Measurements from ENCODE around the gene TTBK2.
"Not testable (repeated sequence)": the region's sequence is repeated elsewhere in the genome, so short reads cannot be mapped to it uniquely, and the experiment has no call there.

TTBK2 gene

GRCh38 chr15:42903388-42904324, 16.9 kb downstream of the TTBK2 start:
- no peak for DNase-seq

GRCh38 chr15:42893911-42894310, 26.7 kb downstream of the TTBK2 start:
- DNase-seq: not testable (repeated sequence)

- no peak for DNase-seq
These were observed 29.0 kb downstream of the TTBK2 start for GRCh38 chr15:42891569-42891968.

GRCh38 chr15:42890161-42890913, 30.2 kb downstream of the TTBK2 start:
- DNase-seq: no peak

GRCh38 chr15:42887384-42887783, 33.2 kb downstream of the TTBK2 start:
- not testable (repeated sequence) for DNase-seq

- no peak for DNase-seq
These were observed 40.5 kb downstream of the TTBK2 start for GRCh38 chr15:42880121-42880520.

- DNase-seq: peak; percentile 36
These were observed 41.1 kb downstream of the TTBK2 start for GRCh38 chr15:42879443-42879842.

- no peak for DNase-seq
These were observed 44.4 kb downstream of the TTBK2 start for GRCh38 chr15:42876224-42876623.

GRCh38 chr15:42868683-42869082, 51.9 kb downstream of the TTBK2 start:
- DNase-seq: no peak

- DNase-seq: no peak
These were observed 56.9 kb downstream of the TTBK2 start for GRCh38 chr15:42863572-42864239.

GRCh38 chr15:42858999-42859789, 61.4 kb downstream of the TTBK2 start:
- DNase-seq: no peak

- no peak for DNase-seq
These were observed 62.0 kb downstream of the TTBK2 start for GRCh38 chr15:42858540-42858939.

- DNase-seq: no peak
These were observed 66.0 kb downstream of the TTBK2 start for GRCh38 chr15:42854576-42854975.

- DNase-seq: no peak
These were observed 70.7 kb downstream of the TTBK2 start for GRCh38 chr15:42849836-42850235.

GRCh38 chr15:42848846-42849245, 71.7 kb downstream of the TTBK2 start:
- DNase-seq: no peak

GRCh38 chr15:42846647-42847046, 73.9 kb downstream of the TTBK2 start:
- peak; percentile 4 for DNase-seq

- no peak for DNase-seq
These were observed 75.0 kb downstream of the TTBK2 start for GRCh38 chr15:42845581-42845980.

GRCh38 chr15:42843699-42844098, 76.9 kb downstream of the TTBK2 start:
- DNase-seq: no peak

- DNase-seq: no peak
These were observed 84.3 kb downstream of the TTBK2 start for GRCh38 chr15:42836251-42836650.

- no peak for DNase-seq
These were observed 88.0 kb downstream of the TTBK2 start for GRCh38 chr15:42832576-42832975.

- DNase-seq: no peak
These were observed 94.2 kb downstream of the TTBK2 start for GRCh38 chr15:42826251-42826890.

- no peak for DNase-seq
These were observed 95.0 kb downstream of the TTBK2 start for GRCh38 chr15:42825599-42825998.
